HEK293 (cell line): Measurements from ENCODE around the gene HMX2.

Experiments used
- CTCF ChIA-PET: fragments of 350-600 bp; formaldehyde crosslinking; extraction: SDS; loops from one replicate; lab custom pipeline; 2021; ENCODE audit warnings: antibody characterized with exemption; lab: Yijun Ruan, JAX
- POLR2A ChIA-PET: fragments of 300-600 bp; formaldehyde crosslinking; extraction: SDS; loops from one replicate; lab custom pipeline; 2020; ENCODE audit warnings: antibody characterized with exemption, inconsistent platforms; lab: Yijun Ruan, JAX
- H3K27ac ChIP-seq: fragments of 200-500 bp; sonication (Bioruptor generic); 2 replicates; pipeline ENCODE4 v1.5.1; 2014; ENCODE audit warnings: low read depth, low read length, control low read depth, inconsistent platforms; ENCODE audit errors: extremely low read depth
- H3K36me3 ChIP-seq, 2 experiments: fragments of 200-500 bp in 1 of 2; sonication (Bioruptor generic) in 1 of 2; 1 replicate in 1 of 2; 2 replicates in 1 of 2; pipeline ENCODE4 v1.5.1; 2014 to 2017; ENCODE audit warnings: inconsistent platforms in 2 of 2, low read length in 2 of 2; ENCODE audit not compliant: control insufficient read depth in 2 of 2, insufficient read depth in 1 of 2
- H3K4me1 ChIP-seq: fragments of 200-500 bp; sonication (Bioruptor generic); 2 replicates; pipeline ENCODE4 v1.5.1; 2014; ENCODE audit warnings: mild to moderate bottlenecking, low read length, inconsistent platforms; ENCODE audit not compliant: control insufficient read depth, insufficient read depth
- H3K4me3 ChIP-seq: 2 replicates; pipeline ENCODE4 v1.5.1; 2011; ENCODE audit warnings: low read depth, mild to moderate bottlenecking, control low read depth, low read length, moderate library complexity
- H3K9me3 ChIP-seq: fragments of 200-500 bp; sonication (Bioruptor generic); 2 replicates; pipeline ENCODE4 v1.5.1; 2014; ENCODE audit warnings: low read depth, low read length, inconsistent platforms; ENCODE audit not compliant: control insufficient read depth, insufficient read depth
- MYNN ChIP-seq: fragments of 450-650 bp; formaldehyde crosslinking; IDR thresholded peaks from 2 replicates; pipeline ENCODE4 v1.5.1; 2016; ENCODE audit warnings: missing biosample characterization, missing genetic modification characterization, borderline replicate concordance
- SCRT1 ChIP-seq: fragments of 450-650 bp; formaldehyde crosslinking; IDR thresholded peaks from 2 replicates; pipeline ENCODE4 v1.5.1; 2016; ENCODE audit warnings: missing biosample characterization, missing genetic modification characterization, borderline replicate concordance
- SCRT2 ChIP-seq: fragments of 450-650 bp; formaldehyde crosslinking; IDR thresholded peaks from 2 replicates; pipeline ENCODE4 v1.5.1; 2016; ENCODE audit warnings: missing biosample characterization, missing genetic modification characterization
- ZBTB21 ChIP-seq: fragments of 450-650 bp; formaldehyde crosslinking; IDR thresholded peaks from 2 replicates; pipeline ENCODE4 v1.5.1; 2017; ENCODE audit warnings: missing biosample characterization, missing genetic modification characterization
- ZNF112 ChIP-seq: fragments of 450-650 bp; formaldehyde crosslinking; IDR thresholded peaks from 2 replicates; pipeline ENCODE4 v1.5.0; 2017; ENCODE audit warnings: missing biosample characterization, missing genetic modification characterization
- ZNF324 ChIP-seq: fragments of 450-650 bp; formaldehyde crosslinking; IDR thresholded peaks from 2 replicates; pipeline ENCODE4 v1.5.1; 2016; ENCODE audit warnings: missing biosample characterization, missing genetic modification characterization
- ZNF423 ChIP-seq: fragments of 450-650 bp; formaldehyde crosslinking; IDR thresholded peaks from 2 replicates; pipeline ENCODE4 v1.5.1; 2016; ENCODE audit warnings: missing biosample characterization, missing genetic modification characterization
- ZNF626 ChIP-seq: fragments of 450-650 bp; sonication (Bioruptor Pico); formaldehyde crosslinking; IDR thresholded peaks from 2 replicates; pipeline ENCODE4 v1.5.1; 2018; ENCODE audit warnings: missing biosample characterization, missing genetic modification characterization, inconsistent platforms
- ZNF791 ChIP-seq: fragments of 450-650 bp; formaldehyde crosslinking; IDR thresholded peaks from 2 replicates; pipeline ENCODE4 v1.5.1; 2016; ENCODE audit warnings: missing biosample characterization, missing genetic modification characterization
- TF ChIP-seq, protein P1 (sequence below): fragments of 450-650 bp; IDR thresholded peaks from 2 replicates; pipeline ENCODE4 v1.5.1; 2018; ENCODE audit warnings: missing biosample characterization, missing genetic modification characterization
- TF ChIP-seq, protein P2 (sequence below): fragments of 450-650 bp; IDR thresholded peaks from 2 replicates; pipeline ENCODE4 v1.5.1; 2018; ENCODE audit warnings: missing biosample characterization, mild to moderate bottlenecking, missing genetic modification characterization
- TF ChIP-seq, protein P3 (sequence below): fragments of 450-650 bp; formaldehyde crosslinking; IDR thresholded peaks from 2 replicates; pipeline ENCODE4 v1.5.1; 2017; ENCODE audit warnings: missing biosample characterization, missing genetic modification characterization
- TF ChIP-seq, protein P4 (sequence below): fragments of 450-650 bp; formaldehyde crosslinking; IDR thresholded peaks from 2 replicates; pipeline ENCODE4 v1.5.1; 2016; ENCODE audit warnings: missing biosample characterization, missing genetic modification characterization, borderline replicate concordance

HMX2 gene

GRCh38 chr10:123103944-123104343 lies 44.0 kb upstream of the HMX2 start (continued):
- TF ChIP-seq, protein P1, sequence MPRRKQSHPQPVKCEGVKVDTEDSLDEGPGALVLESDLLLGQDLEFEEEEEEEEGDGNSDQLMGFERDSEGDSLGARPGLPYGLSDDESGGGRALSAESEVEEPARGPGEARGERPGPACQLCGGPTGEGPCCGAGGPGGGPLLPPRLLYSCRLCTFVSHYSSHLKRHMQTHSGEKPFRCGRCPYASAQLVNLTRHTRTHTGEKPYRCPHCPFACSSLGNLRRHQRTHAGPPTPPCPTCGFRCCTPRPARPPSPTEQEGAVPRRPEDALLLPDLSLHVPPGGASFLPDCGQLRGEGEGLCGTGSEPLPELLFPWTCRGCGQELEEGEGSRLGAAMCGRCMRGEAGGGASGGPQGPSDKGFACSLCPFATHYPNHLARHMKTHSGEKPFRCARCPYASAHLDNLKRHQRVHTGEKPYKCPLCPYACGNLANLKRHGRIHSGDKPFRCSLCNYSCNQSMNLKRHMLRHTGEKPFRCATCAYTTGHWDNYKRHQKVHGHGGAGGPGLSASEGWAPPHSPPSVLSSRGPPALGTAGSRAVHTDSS (tag by site-specific recombination) = no peak
- TF ChIP-seq ZNF423 (tag by site-specific recombination) (no peak), ZBTB21 (tag by site-specific recombination) (no peak), ZNF112 (no peak), ZNF324 (tag by site-specific recombination) (no peak), SCRT1 (tag by site-specific recombination) (no peak), SCRT2 (tag by site-specific recombination) (no peak)
- TF ChIP-seq, protein P2, sequence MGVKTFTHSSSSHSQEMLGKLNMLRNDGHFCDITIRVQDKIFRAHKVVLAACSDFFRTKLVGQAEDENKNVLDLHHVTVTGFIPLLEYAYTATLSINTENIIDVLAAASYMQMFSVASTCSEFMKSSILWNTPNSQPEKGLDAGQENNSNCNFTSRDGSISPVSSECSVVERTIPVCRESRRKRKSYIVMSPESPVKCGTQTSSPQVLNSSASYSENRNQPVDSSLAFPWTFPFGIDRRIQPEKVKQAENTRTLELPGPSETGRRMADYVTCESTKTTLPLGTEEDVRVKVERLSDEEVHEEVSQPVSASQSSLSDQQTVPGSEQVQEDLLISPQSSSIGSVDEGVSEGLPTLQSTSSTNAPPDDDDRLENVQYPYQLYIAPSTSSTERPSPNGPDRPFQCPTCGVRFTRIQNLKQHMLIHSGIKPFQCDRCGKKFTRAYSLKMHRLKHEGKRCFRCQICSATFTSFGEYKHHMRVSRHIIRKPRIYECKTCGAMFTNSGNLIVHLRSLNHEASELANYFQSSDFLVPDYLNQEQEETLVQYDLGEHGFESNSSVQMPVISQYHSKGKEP (tag by site-specific recombination) = no peak

DNA sequence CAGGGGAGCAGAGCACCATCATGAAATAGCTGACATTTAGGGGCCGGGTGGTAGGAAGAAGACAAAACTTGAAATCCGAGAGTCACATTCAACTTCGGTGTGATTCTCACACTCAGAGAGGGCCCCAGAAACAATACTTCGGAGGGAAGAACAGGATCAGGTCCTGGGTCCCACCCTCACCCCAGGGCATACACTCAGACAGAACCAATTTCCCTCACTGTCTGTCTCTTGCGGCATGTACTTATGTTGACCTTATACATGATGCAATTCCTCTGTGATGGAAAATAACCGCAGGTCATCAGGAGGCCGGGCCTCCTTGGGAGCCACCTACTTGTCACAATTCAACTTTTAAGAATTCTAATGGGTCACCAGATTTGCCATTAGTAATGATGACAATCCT lies 38.5 kb upstream of the HMX2 start:
- H3K36me3 ChIP-seq = no peaks in the 10 kb centered on the region
- TF ChIP-seq, protein P3, sequence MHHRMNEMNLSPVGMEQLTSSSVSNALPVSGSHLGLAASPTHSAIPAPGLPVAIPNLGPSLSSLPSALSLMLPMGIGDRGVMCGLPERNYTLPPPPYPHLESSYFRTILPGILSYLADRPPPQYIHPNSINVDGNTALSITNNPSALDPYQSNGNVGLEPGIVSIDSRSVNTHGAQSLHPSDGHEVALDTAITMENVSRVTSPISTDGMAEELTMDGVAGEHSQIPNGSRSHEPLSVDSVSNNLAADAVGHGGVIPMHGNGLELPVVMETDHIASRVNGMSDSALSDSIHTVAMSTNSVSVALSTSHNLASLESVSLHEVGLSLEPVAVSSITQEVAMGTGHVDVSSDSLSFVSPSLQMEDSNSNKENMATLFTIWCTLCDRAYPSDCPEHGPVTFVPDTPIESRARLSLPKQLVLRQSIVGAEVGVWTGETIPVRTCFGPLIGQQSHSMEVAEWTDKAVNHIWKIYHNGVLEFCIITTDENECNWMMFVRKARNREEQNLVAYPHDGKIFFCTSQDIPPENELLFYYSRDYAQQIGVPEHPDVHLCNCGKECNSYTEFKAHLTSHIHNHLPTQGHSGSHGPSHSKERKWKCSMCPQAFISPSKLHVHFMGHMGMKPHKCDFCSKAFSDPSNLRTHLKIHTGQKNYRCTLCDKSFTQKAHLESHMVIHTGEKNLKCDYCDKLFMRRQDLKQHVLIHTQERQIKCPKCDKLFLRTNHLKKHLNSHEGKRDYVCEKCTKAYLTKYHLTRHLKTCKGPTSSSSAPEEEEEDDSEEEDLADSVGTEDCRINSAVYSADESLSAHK (tag by site-specific recombination) = no peak
- TF ChIP-seq ZNF626 (tag by site-specific recombination) (no peak), MYNN (tag by site-specific recombination) (no peak), ZNF791 (tag by site-specific recombination) (no peak)
- TF ChIP-seq, protein P4, sequence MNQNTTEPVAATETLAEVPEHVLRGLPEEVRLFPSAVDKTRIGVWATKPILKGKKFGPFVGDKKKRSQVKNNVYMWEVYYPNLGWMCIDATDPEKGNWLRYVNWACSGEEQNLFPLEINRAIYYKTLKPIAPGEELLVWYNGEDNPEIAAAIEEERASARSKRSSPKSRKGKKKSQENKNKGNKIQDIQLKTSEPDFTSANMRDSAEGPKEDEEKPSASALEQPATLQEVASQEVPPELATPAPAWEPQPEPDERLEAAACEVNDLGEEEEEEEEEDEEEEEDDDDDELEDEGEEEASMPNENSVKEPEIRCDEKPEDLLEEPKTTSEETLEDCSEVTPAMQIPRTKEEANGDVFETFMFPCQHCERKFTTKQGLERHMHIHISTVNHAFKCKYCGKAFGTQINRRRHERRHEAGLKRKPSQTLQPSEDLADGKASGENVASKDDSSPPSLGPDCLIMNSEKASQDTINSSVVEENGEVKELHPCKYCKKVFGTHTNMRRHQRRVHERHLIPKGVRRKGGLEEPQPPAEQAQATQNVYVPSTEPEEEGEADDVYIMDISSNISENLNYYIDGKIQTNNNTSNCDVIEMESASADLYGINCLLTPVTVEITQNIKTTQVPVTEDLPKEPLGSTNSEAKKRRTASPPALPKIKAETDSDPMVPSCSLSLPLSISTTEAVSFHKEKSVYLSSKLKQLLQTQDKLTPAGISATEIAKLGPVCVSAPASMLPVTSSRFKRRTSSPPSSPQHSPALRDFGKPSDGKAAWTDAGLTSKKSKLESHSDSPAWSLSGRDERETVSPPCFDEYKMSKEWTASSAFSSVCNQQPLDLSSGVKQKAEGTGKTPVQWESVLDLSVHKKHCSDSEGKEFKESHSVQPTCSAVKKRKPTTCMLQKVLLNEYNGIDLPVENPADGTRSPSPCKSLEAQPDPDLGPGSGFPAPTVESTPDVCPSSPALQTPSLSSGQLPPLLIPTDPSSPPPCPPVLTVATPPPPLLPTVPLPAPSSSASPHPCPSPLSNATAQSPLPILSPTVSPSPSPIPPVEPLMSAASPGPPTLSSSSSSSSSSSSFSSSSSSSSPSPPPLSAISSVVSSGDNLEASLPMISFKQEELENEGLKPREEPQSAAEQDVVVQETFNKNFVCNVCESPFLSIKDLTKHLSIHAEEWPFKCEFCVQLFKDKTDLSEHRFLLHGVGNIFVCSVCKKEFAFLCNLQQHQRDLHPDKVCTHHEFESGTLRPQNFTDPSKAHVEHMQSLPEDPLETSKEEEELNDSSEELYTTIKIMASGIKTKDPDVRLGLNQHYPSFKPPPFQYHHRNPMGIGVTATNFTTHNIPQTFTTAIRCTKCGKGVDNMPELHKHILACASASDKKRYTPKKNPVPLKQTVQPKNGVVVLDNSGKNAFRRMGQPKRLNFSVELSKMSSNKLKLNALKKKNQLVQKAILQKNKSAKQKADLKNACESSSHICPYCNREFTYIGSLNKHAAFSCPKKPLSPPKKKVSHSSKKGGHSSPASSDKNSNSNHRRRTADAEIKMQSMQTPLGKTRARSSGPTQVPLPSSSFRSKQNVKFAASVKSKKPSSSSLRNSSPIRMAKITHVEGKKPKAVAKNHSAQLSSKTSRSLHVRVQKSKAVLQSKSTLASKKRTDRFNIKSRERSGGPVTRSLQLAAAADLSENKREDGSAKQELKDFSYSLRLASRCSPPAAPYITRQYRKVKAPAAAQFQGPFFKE (tag by site-specific recombination) = no peak
- TF ChIP-seq, all 188 proteins: peak for 0
- peak overlapping the region; percentile 7; the same call in 1 of the 2 replicates for H3K27ac ChIP-seq
- no peaks in the 10 kb centered on the region for H3K4me1 ChIP-seq
- H3K9me3 ChIP-seq = no peaks in the 10 kb centered on the region
- H3K4me3 ChIP-seq = no peak overlapping the region
- CTCF ChIA-PET = no interaction called here
- POLR2A ChIA-PET = no interaction called here
